Keratinocyte (primary cell): ENCODE data around the gene MAPK8. TPM values are rescaled to one million over a fixed set of nuclear protein-coding genes. Genes with fewer than 3 reads are reported as not detected.

Source experiments
- DNase-seq: peaks from one replicate; pipeline ENCODE4 v3.0.0-alpha.2; 2011; ENCODE audit warnings: low read depth, missing footprints, low spot score
- FAIRE-seq: peaks from 2 replicates; lab custom pipeline; 2011; peaks lifted over from hg19 to GRCh38; lab: Jason Lieb, UNC
- H2AFZ ChIP-seq: 2 replicates; pipeline ENCODE4 v1.6.0; 2012; ENCODE audit warnings: low read length, control low read depth, inconsistent platforms; ENCODE audit not compliant: control insufficient read depth
- H3K27ac ChIP-seq: 2 replicates; pipeline ENCODE4 v1.5.1; 2011; ENCODE audit warnings: low read length; ENCODE audit not compliant: control insufficient read depth, insufficient read depth
- H3K27me3 ChIP-seq: 3 replicates; pipeline ENCODE4 v1.6.0; 2011; ENCODE audit warnings: low read length; ENCODE audit not compliant: control insufficient read depth, insufficient read depth; ENCODE audit errors: extremely low read depth
- H3K36me3 ChIP-seq, 2 experiments: 2 replicates in 1 of 2; 3 replicates in 1 of 2; pipeline ENCODE4 v1.5.1; 2011; ENCODE audit warnings: low read length in 2 of 2, mild to moderate bottlenecking in 1 of 2; ENCODE audit not compliant: control insufficient read depth in 2 of 2, insufficient read depth in 2 of 2; ENCODE audit errors: extremely low read depth in 1 of 2
- H3K4me1 ChIP-seq: 3 replicates; pipeline ENCODE4 v1.5.1; 2011; ENCODE audit warnings: low read length; ENCODE audit not compliant: control insufficient read depth, insufficient read depth; ENCODE audit errors: extremely low read depth
- H3K4me2 ChIP-seq: 3 replicates; pipeline ENCODE4 v1.6.0; 2011; ENCODE audit warnings: low read depth, low read length; ENCODE audit not compliant: control insufficient read depth, insufficient read depth; ENCODE audit errors: extremely low read depth
- H3K4me3 ChIP-seq, 3 experiments: fragments of 200-600 bp in 1 of 3; sonication (generic) in 1 of 3; 2 replicates in 2 of 3; 3 replicates in 1 of 3; pipeline ENCODE4 v1.5.1; 2011 to 2016; ENCODE audit warnings: low read length in 3 of 3, mild to moderate bottlenecking in 3 of 3, control low read depth in 2 of 3, inconsistent platforms in 1 of 3, low read depth in 1 of 3, mixed read lengths in 1 of 3, mixed run types in 1 of 3, moderate library complexity in 1 of 3; ENCODE audit not compliant: control insufficient read depth in 2 of 3, insufficient read depth in 2 of 3; ENCODE audit errors: extremely low read depth in 1 of 3
- H3K79me2 ChIP-seq: 2 replicates; pipeline ENCODE4 v1.6.0; 2012; ENCODE audit warnings: low read length; ENCODE audit not compliant: control insufficient read depth, insufficient read depth
- H3K9ac ChIP-seq: 3 replicates; pipeline ENCODE4 v1.6.0; 2011; ENCODE audit warnings: low read length; ENCODE audit not compliant: control insufficient read depth, insufficient read depth; ENCODE audit errors: extremely low read depth
- H3K9me1 ChIP-seq: 3 replicates; pipeline ENCODE4 v1.6.0; 2011; ENCODE audit warnings: low read length; ENCODE audit not compliant: control insufficient read depth, insufficient read depth; ENCODE audit errors: extremely low read depth
- H3K9me3 ChIP-seq: 2 replicates; pipeline ENCODE4 v1.5.1; 2012; ENCODE audit warnings: low read depth, low read length; ENCODE audit not compliant: control insufficient read depth
- H4K20me1 ChIP-seq: 3 replicates; pipeline ENCODE4 v1.6.0; 2011; ENCODE audit warnings: low read length; ENCODE audit not compliant: control insufficient read depth, insufficient read depth; ENCODE audit errors: extremely low read depth
- EZH2 ChIP-seq: IDR thresholded peaks from one replicate; pipeline ENCODE4 v1.6.1; 2012; ENCODE audit warnings: inconsistent platforms, mild to moderate bottlenecking, low read length, moderate library complexity
- dilution Hi-C: fragments of 300-500 bp; cut with MboI; formaldehyde crosslinking; loops from one replicate; pipeline ENCODE4 v1.7.0; 2020; ENCODE audit warnings: low sequenced_read_pairs; ENCODE audit not compliant: extremely low pct_ligation_motif_present
- polyA plus RNA-seq, 5 experiments: library from polyadenylated mRNA; depleted of rRNA in 3 of 5; stranded (reverse) in 3 of 5; stranded (forward) in 1 of 5; unstranded in 1 of 5; fragments of >200 nt; gene quantifications; 1 replicate in 1 of 5; 2 replicates in 3 of 5; 3 replicates in 1 of 5; pipeline versions ENCODE4 v1.2.1 to v1.2.3, GENCODE V29; 2011 to 2012; ENCODE audit warnings: missing spikeins in 2 of 5, low read depth in 1 of 5, low replicate concordance in 1 of 5
- TF ChIP-seq, protein P1 (sequence below), 3 experiments: IDR thresholded peaks in 1 of 3; conservative IDR thresholded peaks in 1 of 3; optimal IDR thresholded peaks in 1 of 3; 2 replicates in 2 of 3; 3 replicates in 1 of 3; pipeline versions ENCODE3 to v1.5.1; 2011; ENCODE audit warnings: low read length in 3 of 3, mild to moderate bottlenecking in 3 of 3, moderate library complexity in 2 of 3, control low read depth in 1 of 3, inconsistent platforms in 1 of 3; ENCODE audit not compliant: insufficient read depth in 2 of 3; ENCODE audit errors: extremely low read depth in 1 of 3

Gene MAPK8
- polyA plus RNA-seq, 1 donor (not counting 4 experiments of a cell fraction or from before 2014, with no cell fraction given) = 39.8 TPM

GRCh38 chr10:48271047-48271730, 35.3 kb upstream of the MAPK8 start:
- Histone ChIP-seq H2AFZ (no peak overlapping the region), H3K9me3 (no peaks in the 10 kb centered on the region), H3K4me1 (no peaks in the 10 kb centered on the region), H3K79me2 (no peaks in the 10 kb centered on the region), H3K27me3 (peaks cover 11% of the 10 kb centered on the region), H3K4me2 (no peak overlapping the region), H3K9me1 (no peaks in the 10 kb centered on the region), H3K27ac (no peak overlapping the region), H4K20me1 (no peaks in the 10 kb centered on the region), H3K36me3 (no peaks in the 10 kb centered on the region), H3K9ac (no peak overlapping the region), H3K4me3 (no peak overlapping the region)
- TF ChIP-seq, protein P1, sequence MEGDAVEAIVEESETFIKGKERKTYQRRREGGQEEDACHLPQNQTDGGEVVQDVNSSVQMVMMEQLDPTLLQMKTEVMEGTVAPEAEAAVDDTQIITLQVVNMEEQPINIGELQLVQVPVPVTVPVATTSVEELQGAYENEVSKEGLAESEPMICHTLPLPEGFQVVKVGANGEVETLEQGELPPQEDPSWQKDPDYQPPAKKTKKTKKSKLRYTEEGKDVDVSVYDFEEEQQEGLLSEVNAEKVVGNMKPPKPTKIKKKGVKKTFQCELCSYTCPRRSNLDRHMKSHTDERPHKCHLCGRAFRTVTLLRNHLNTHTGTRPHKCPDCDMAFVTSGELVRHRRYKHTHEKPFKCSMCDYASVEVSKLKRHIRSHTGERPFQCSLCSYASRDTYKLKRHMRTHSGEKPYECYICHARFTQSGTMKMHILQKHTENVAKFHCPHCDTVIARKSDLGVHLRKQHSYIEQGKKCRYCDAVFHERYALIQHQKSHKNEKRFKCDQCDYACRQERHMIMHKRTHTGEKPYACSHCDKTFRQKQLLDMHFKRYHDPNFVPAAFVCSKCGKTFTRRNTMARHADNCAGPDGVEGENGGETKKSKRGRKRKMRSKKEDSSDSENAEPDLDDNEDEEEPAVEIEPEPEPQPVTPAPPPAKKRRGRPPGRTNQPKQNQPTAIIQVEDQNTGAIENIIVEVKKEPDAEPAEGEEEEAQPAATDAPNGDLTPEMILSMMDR (optimal IDR thresholded peaks at IDR 0.05 in 1 of 3, IDR thresholded peaks at IDR 0.05 in 1 of 3, conservative IDR thresholded peaks at IDR 0.05 in 1 of 3; ENCODE audit: extremely low read depth in 1 of 3, insufficient read depth in 2 of 3, low read length in 3 of 3) = no peak
- no peak for TF ChIP-seq EZH2
- dilution Hi-C loops = no loop called here
- no peak for FAIRE-seq
- no peak for DNase-seq

- dilution Hi-C loops = no loop called here
- Histone ChIP-seq H3K4me2 (no peak overlapping the region), H3K9ac (no peak overlapping the region), H2AFZ (no peak overlapping the region), H3K79me2 (no peaks in the 10 kb centered on the region), H3K9me3 (no peaks in the 10 kb centered on the region), H3K9me1 (no peaks in the 10 kb centered on the region), H3K27me3 (peaks cover 7% of the 10 kb centered on the region), H3K4me3 (no peak overlapping the region), H3K36me3 (no peaks in the 10 kb centered on the region), H3K27ac (no peak overlapping the region), H3K4me1 (no peaks in the 10 kb centered on the region), H4K20me1 (no peaks in the 10 kb centered on the region)
- no peak for FAIRE-seq
- DNase-seq = no peak
- no peak for TF ChIP-seq EZH2
- TF ChIP-seq, protein P1 (optimal IDR thresholded peaks at IDR 0.05 in 1 of 3, IDR thresholded peaks at IDR 0.05 in 1 of 3, conservative IDR thresholded peaks at IDR 0.05 in 1 of 3; ENCODE audit: extremely low read depth in 1 of 3, insufficient read depth in 2 of 3, low read length in 3 of 3) = no peak
Measured at GRCh38 chr10:48272682-48273081, 33.8 kb upstream of the MAPK8 start.
